CD8-positive, alpha-beta memory T cell (primary cell): ENCODE results near the gene XPNPEP2. TPM values are rescaled to one million over a fixed set of nuclear protein-coding genes. Genes with fewer than 3 reads are reported as not detected.

Experiments
- CTCF ChIA-PET: fragments of 350-600 bp; sonication (Branson Sonifier 250); formaldehyde crosslinking; loops from one replicate; lab custom pipeline; 2021; ENCODE audit warnings: antibody characterized with exemption; lab: Charles Lee
- POLR2A ChIA-PET: fragments of 350-600 bp; sonication (Branson Sonifier 250); formaldehyde crosslinking; loops from one replicate; lab custom pipeline; 2021; ENCODE audit warnings: antibody characterized with exemption; lab: Charles Lee
- DNase-seq, 5 donors: peaks; one replicate each; pipeline versions ENCODE4 v3.0.0 to v3.0.0-alpha.2; 2020 to 2022; ENCODE audit warnings: mixed read lengths in 1 of 5
- H3K27ac ChIP-seq: one replicate; pipeline ENCODE4 v1.7.0; 2013; ENCODE audit warnings: low read depth, mild to moderate bottlenecking, low read length, moderate library complexity
- H3K27me3 ChIP-seq: 2 replicates; pipeline ENCODE4 v1.7.0; 2013; ENCODE audit warnings: low read length, mild to moderate bottlenecking; ENCODE audit not compliant: insufficient read depth, poor library complexity, severe bottlenecking
- H3K36me3 ChIP-seq: 2 replicates; pipeline ENCODE4 v1.7.0; 2013; ENCODE audit warnings: mild to moderate bottlenecking, low read length, moderate library complexity; ENCODE audit not compliant: insufficient read depth
- H3K4me1 ChIP-seq: 2 replicates; pipeline ENCODE4 v1.7.0; 2013; ENCODE audit warnings: mild to moderate bottlenecking, low read length, moderate library complexity; ENCODE audit not compliant: insufficient read depth
- H3K4me3 ChIP-seq: 2 replicates; pipeline ENCODE4 v1.7.0; 2013; ENCODE audit warnings: mild to moderate bottlenecking, low read length
- H3K9me3 ChIP-seq: 2 replicates; pipeline ENCODE4 v1.7.0; 2013; ENCODE audit warnings: mild to moderate bottlenecking, low read length
- H3K27ac Mint-ChIP-seq, 8 donors: one replicate each; pipeline ENCODE4 v1.8.0; 2020 to 2021; ENCODE audit warnings: mixed read lengths in 8 of 8, mild to moderate bottlenecking in 6 of 8, inconsistent platforms in 3 of 8, moderate library complexity in 3 of 8
- H3K27me3 Mint-ChIP-seq, 2 donors: one replicate each; pipeline ENCODE4 v1.8.0; 2020 to 2021; ENCODE audit warnings: mixed read lengths in 2 of 2, mild to moderate bottlenecking in 1 of 2, moderate library complexity in 1 of 2
- H3K36me3 Mint-ChIP-seq, 3 donors: one replicate each; pipeline ENCODE4 v1.8.0; 2020 to 2021; ENCODE audit warnings: mixed read lengths in 3 of 3, inconsistent platforms in 1 of 3, mild to moderate bottlenecking in 1 of 3
- H3K4me1 Mint-ChIP-seq, 3 donors: one replicate each; pipeline ENCODE4 v1.8.0; 2020 to 2021; ENCODE audit warnings: mixed read lengths in 3 of 3, inconsistent platforms in 1 of 3, mild to moderate bottlenecking in 1 of 3
- H3K4me3 Mint-ChIP-seq, 7 donors: one replicate each; pipeline ENCODE4 v1.8.0; 2020 to 2021; ENCODE audit warnings: mixed read lengths in 7 of 7, mild to moderate bottlenecking in 6 of 7, moderate library complexity in 4 of 7, inconsistent platforms in 2 of 7
- H3K9me3 Mint-ChIP-seq, 5 donors: one replicate each; pipeline ENCODE4 v1.8.0; 2020 to 2022; ENCODE audit warnings: mixed read lengths in 5 of 5, mild to moderate bottlenecking in 3 of 5, moderate library complexity in 2 of 5, inconsistent platforms in 1 of 5
- polyA plus RNA-seq: library from polyadenylated mRNA; unstranded; fragments of 300-500 nt; fragmentation: Illumina TruSeq; gene quantifications from one replicate; pipeline ENCODE4 v1.2.3, GENCODE V29; 2021
- total RNA-seq, 2 experiments: library from RNA; stranded (reverse); gene quantifications; one replicate each; pipeline ENCODE4 v1.2.3, GENCODE V29; 2021

The XPNPEP2 gene
- total and polyA plus RNA-seq, 3 experiments from 2014 or later: 0.28 to 1.2 (median 0.29) TPM

- Histone ChIP-seq H3K36me3 (peaks cover 43% of the 10 kb centered on the region), H3K4me3 (no peak overlapping the region), H3K9me3 (no peaks in the 10 kb centered on the region), H3K27me3 (no peaks in the 10 kb centered on the region), H3K27ac (no peak overlapping the region), H3K4me1 (peaks cover 24% of the 10 kb centered on the region)
- CTCF ChIA-PET: interaction anchor here (0.8 to 1.2 kb wide), 4 partner anchors 14 to 64 kb away, joined by 3 to 4 read pairs (median 3); no protein-coding TSS in a partner anchor
- H3K27me3 Mint-ChIP-seq: peaks cover 0 to 5% of the 10 kb centered on the region in 2 donors
- POLR2A ChIA-PET: interaction anchor here (1.3 kb wide), 1 partner anchor 23 kb away, joined by 6 read pairs; no protein-coding TSS in a partner anchor
- H3K36me3 Mint-ChIP-seq: peaks cover 7 to 85% (median 10%) of the 10 kb centered on the region in 3 donors
- no peak for DNase-seq
- no peak overlapping the region for H3K4me3 Mint-ChIP-seq
- peak overlapping the region in 7 of 8 donors; percentile 61 to 91 (median 75) for H3K27ac Mint-ChIP-seq
- peaks cover 34 to 36% (median 35%) of the 10 kb centered on the region in 3 donors for H3K4me1 Mint-ChIP-seq
- H3K9me3 Mint-ChIP-seq: no peaks in the 10 kb centered on the region
Measured at GRCh38 chrX:129790146-129790545, 51.4 kb downstream of the XPNPEP2 start.

- Mint-ChIP-seq H3K27ac (peak overlapping the region in 3 of 8 donors; percentile 66 to 91 (median 87)), H3K4me1 (peaks cover 28 to 29% (median 29%) of the 10 kb centered on the region in 3 donors), H3K27me3 (peaks cover 0 to 5% of the 10 kb centered on the region in 2 donors), H3K4me3 (no peak overlapping the region), H3K36me3 (peaks cover 3 to 85% (median 10%) of the 10 kb centered on the region in 3 donors), H3K9me3 (no peaks in the 10 kb centered on the region)
- H3K9me3 ChIP-seq: no peaks in the 10 kb centered on the region
- H3K27ac ChIP-seq: no peak overlapping the region
- H3K36me3 ChIP-seq: peaks cover 43% of the 10 kb centered on the region
- H3K4me1 ChIP-seq: peaks cover 17% of the 10 kb centered on the region
- no peak for DNase-seq
- POLR2A ChIA-PET: interaction anchor here (1.3 kb wide), 1 partner anchor 23 kb away, joined by 6 read pairs; no protein-coding TSS in a partner anchor
- CTCF ChIA-PET: interaction anchor here (1.1 kb wide), 1 partner anchor 31 kb away, joined by 4 read pairs; no protein-coding TSS in a partner anchor
- H3K4me3 ChIP-seq: no peak overlapping the region
- H3K27me3 ChIP-seq: no peaks in the 10 kb centered on the region
Measured at GRCh38 chrX:129790808-129791207, 52.0 kb downstream of the XPNPEP2 start.

GRCh38 chrX:129791336-129791735 lies 52.6 kb downstream of the XPNPEP2 start:
- Mint-ChIP-seq H3K9me3 (no peaks in the 10 kb centered on the region), H3K4me1 (peaks cover 23 to 27% (median 23%) of the 10 kb centered on the region in 3 donors), H3K36me3 (peaks cover 3 to 86% (median 10%) of the 10 kb centered on the region in 3 donors), H3K27me3 (peaks cover 0 to 6% of the 10 kb centered on the region in 2 donors), H3K27ac (peak overlapping the region in 2 of 8 donors; percentile 55 to 77), H3K4me3 (no peak overlapping the region)
- Histone ChIP-seq H3K4me1 (peaks cover 12% of the 10 kb centered on the region), H3K27ac (no peak overlapping the region), H3K9me3 (no peaks in the 10 kb centered on the region), H3K4me3 (no peak overlapping the region), H3K27me3 (no peaks in the 10 kb centered on the region), H3K36me3 (peaks cover 43% of the 10 kb centered on the region)
- ChIA-PET POLR2A (interaction anchor here (1.5 kb wide), 1 partner anchor 11 kb away, joined by 5 read pairs; no protein-coding TSS in a partner anchor), CTCF (no interaction called here)
- no peak for DNase-seq

- Histone ChIP-seq H3K27ac (no peak overlapping the region), H3K4me3 (no peak overlapping the region), H3K4me1 (peaks cover 9% of the 10 kb centered on the region), H3K9me3 (no peaks in the 10 kb centered on the region), H3K36me3 (peaks cover 43% of the 10 kb centered on the region), H3K27me3 (no peaks in the 10 kb centered on the region)
- Mint-ChIP-seq H3K4me3 (no peak overlapping the region), H3K4me1 (peaks cover 17 to 21% (median 18%) of the 10 kb centered on the region in 3 donors), H3K27me3 (peaks cover 0 to 6% of the 10 kb centered on the region in 2 donors), H3K36me3 (peaks cover 3 to 84% (median 8%) of the 10 kb centered on the region in 3 donors), H3K9me3 (no peaks in the 10 kb centered on the region), H3K27ac (no peak overlapping the region)
- CTCF ChIA-PET: interaction anchor here (1.9 kb wide), 1 partner anchor 155 kb away, joined by 4 read pairs; no protein-coding TSS in a partner anchor
- POLR2A ChIA-PET: interaction anchor here (1.5 to 1.6 kb wide), 2 partner anchors 11 to 32 kb away, joined by 4 to 5 read pairs; no protein-coding TSS in a partner anchor
- DNase-seq: no peak
Measured at GRCh38 chrX:129791961-129792570, 53.3 kb downstream of the XPNPEP2 start.

- Mint-ChIP-seq H3K27ac (peak overlapping the region in 4 of 8 donors; percentile 22 to 88 (median 58)), H3K36me3 (peaks cover 3 to 82% (median 4%) of the 10 kb centered on the region in 3 donors), H3K9me3 (no peaks in the 10 kb centered on the region), H3K4me1 (peaks cover 11 to 18% (median 12%) of the 10 kb centered on the region in 3 donors), H3K27me3 (peaks cover 0 to 3% of the 10 kb centered on the region in 2 donors), H3K4me3 (no peak overlapping the region)
- no peak for DNase-seq
- H3K27ac ChIP-seq: no peak overlapping the region
- H3K4me1 ChIP-seq: peaks cover 2% of the 10 kb centered on the region
- H3K27me3 ChIP-seq: no peaks in the 10 kb centered on the region
- H3K36me3 ChIP-seq: peaks cover 39% of the 10 kb centered on the region
- H3K4me3 ChIP-seq: no peak overlapping the region
- H3K9me3 ChIP-seq: no peaks in the 10 kb centered on the region
- POLR2A ChIA-PET: interaction anchor here (1.0 to 1.6 kb wide), 3 partner anchors 12 to 33 kb away, joined by 3 to 5 read pairs (median 4); no protein-coding TSS in a partner anchor
- CTCF ChIA-PET: interaction anchor here (0.9 to 1.9 kb wide), 4 partner anchors 16 to 155 kb away, joined by 3 to 5 read pairs (median 4); no protein-coding TSS in a partner anchor
Measured at GRCh38 chrX:129792586-129793291, 54.0 kb downstream of the XPNPEP2 start.

GRCh38 chrX:129793604-129794191 lies 54.9 kb downstream of the XPNPEP2 start:
- no peak overlapping the region for H3K4me3 ChIP-seq
- Mint-ChIP-seq H3K9me3 (no peaks in the 10 kb centered on the region), H3K27me3 (peaks cover 0 to 3% of the 10 kb centered on the region in 2 donors), H3K27ac (peak overlapping the region in 2 of 8 donors; percentile 64 to 82), H3K4me3 (no peak overlapping the region), H3K36me3 (peaks cover 3 to 82% (median 4%) of the 10 kb centered on the region in 3 donors), H3K4me1 (peaks cover 9 to 22% (median 14%) of the 10 kb centered on the region in 3 donors)
- DNase-seq: no peak
- no peak overlapping the region for H3K27ac ChIP-seq
- H3K4me1 ChIP-seq: no peaks in the 10 kb centered on the region
- no peaks in the 10 kb centered on the region for H3K27me3 ChIP-seq
- POLR2A ChIA-PET: interaction anchor here (1.0 kb wide), 1 partner anchor 12 kb away, joined by 3 read pairs; no protein-coding TSS in a partner anchor
- no peaks in the 10 kb centered on the region for H3K9me3 ChIP-seq
- CTCF ChIA-PET: interaction anchor here (0.9 to 1.9 kb wide), 5 partner anchors 17 to 156 kb away, joined by 3 to 5 read pairs (median 4); no protein-coding TSS in a partner anchor
- peaks cover 34% of the 10 kb centered on the region for H3K36me3 ChIP-seq

GRCh38 chrX:129795584-129795983 lies 56.8 kb downstream of the XPNPEP2 start:
- Mint-ChIP-seq H3K27me3 (peaks cover 0 to 1% of the 10 kb centered on the region in 2 donors), H3K4me1 (peaks cover 15 to 35% (median 18%) of the 10 kb centered on the region in 3 donors), H3K27ac (peak overlapping the region in 4 of 8 donors; percentile 2 to 45 (median 22)), H3K4me3 (no peak overlapping the region), H3K36me3 (peaks cover 0 to 74% (median 6%) of the 10 kb centered on the region in 3 donors), H3K9me3 (no peaks in the 10 kb centered on the region)
- Histone ChIP-seq H3K27ac (no peak overlapping the region), H3K4me3 (no peak overlapping the region), H3K9me3 (no peaks in the 10 kb centered on the region), H3K4me1 (no peaks in the 10 kb centered on the region), H3K36me3 (peaks cover 28% of the 10 kb centered on the region), H3K27me3 (no peaks in the 10 kb centered on the region)
- ChIA-PET CTCF (interaction anchor here (0.9 to 2.0 kb wide), 2 partner anchors 8 to 14 kb away, joined by 4 to 5 read pairs; no protein-coding TSS in a partner anchor), POLR2A (interaction anchor here (0.8 kb wide), 1 partner anchor 16 kb away, joined by 3 read pairs; the partner anchor contains the start of gene SASH3)
- DNase-seq: no peak
